GOT3 (cell line): Measurements from ENCODE around the gene STEAP4.

Experiments used
- DNase-seq: peaks from one replicate; lab custom pipeline; 2025; ENCODE audit warnings: mixed read lengths; lab: John Stamatoyannopoulos, UW

The STEAP4 gene

GRCh38 chr7:88306590-88307048, at the start of gene STEAP4:
TSS of gene STEAP4 (minus strand) at chr7:88306894. CDS start at chr7:88284269, 22,625 bp downstream.
- DNase-seq = no peak

GRCh38 chr7:88355011-88355410, 48.3 kb upstream of the STEAP4 start:
- DNase-seq = no peak

GRCh38 chr7:88350118-88350517, 43.4 kb upstream of the STEAP4 start:
- DNase-seq = no peak

GRCh38 chr7:88347517-88347916, 40.8 kb upstream of the STEAP4 start:
- DNase-seq = no peak

GRCh38 chr7:88347090-88347489, 40.4 kb upstream of the STEAP4 start:
- DNase-seq = no peak

- DNase-seq = no peak
Observed at GRCh38 chr7:88346357-88346756, 39.7 kb upstream of the STEAP4 start.

GRCh38 chr7:88344956-88345832, 38.5 kb upstream of the STEAP4 start:
- DNase-seq = no peak

- DNase-seq = no peak
Observed at GRCh38 chr7:88344271-88344670, 37.6 kb upstream of the STEAP4 start.

- no peak for DNase-seq
Observed at GRCh38 chr7:88339195-88339922, 32.7 kb upstream of the STEAP4 start.

GRCh38 chr7:88338503-88338902, 31.8 kb upstream of the STEAP4 start:
- no peak for DNase-seq

- DNase-seq = no peak
Observed at GRCh38 chr7:88337572-88337971, 30.9 kb upstream of the STEAP4 start.

GRCh38 chr7:88331322-88331721, 24.6 kb upstream of the STEAP4 start:
- no peak for DNase-seq

GRCh38 chr7:88329532-88330463, 23.1 kb upstream of the STEAP4 start:
- DNase-seq = no peak

GRCh38 chr7:88328787-88329186, 22.1 kb upstream of the STEAP4 start:
- no peak for DNase-seq

GRCh38 chr7:88324699-88325098, 18.0 kb upstream of the STEAP4 start:
- DNase-seq = no peak

- DNase-seq = no peak
Observed at GRCh38 chr7:88322151-88322550, 15.5 kb upstream of the STEAP4 start.

- no peak for DNase-seq
Observed at GRCh38 chr7:88321694-88322093, 15.0 kb upstream of the STEAP4 start.

- no peak for DNase-seq
Observed at GRCh38 chr7:88318196-88318595, 11.5 kb upstream of the STEAP4 start.

- no peak for DNase-seq
Observed at GRCh38 chr7:88317422-88317821, 10.7 kb upstream of the STEAP4 start.

GRCh38 chr7:88316456-88316855, 9.8 kb upstream of the STEAP4 start:
- DNase-seq = no peak

- DNase-seq = no peak
Observed at GRCh38 chr7:88315522-88315921, 8.8 kb upstream of the STEAP4 start.

GRCh38 chr7:88314061-88314491, 7.4 kb upstream of the STEAP4 start:
- no peak for DNase-seq
